Mesodermal cell (in vitro differentiated cells): ENCODE measurements around the gene AUH. TPM values are rescaled to one million over a fixed set of nuclear protein-coding genes. Genes with fewer than 3 reads are reported as not detected.

Experiments
- H3K27ac ChIP-seq: 2 replicates; pipeline ENCODE4 v1.7.0; 2013; ENCODE audit warnings: mild to moderate bottlenecking, low read depth, low read length, moderate library complexity; ENCODE audit not compliant: severe bottlenecking
- H3K36me3 ChIP-seq: 2 replicates; pipeline ENCODE4 v1.7.1; 2013; ENCODE audit warnings: mild to moderate bottlenecking, low read length, moderate library complexity; ENCODE audit not compliant: control insufficient read depth, insufficient read depth
- H3K4me1 ChIP-seq: one replicate; pipeline ENCODE4 v1.7.1; 2013; ENCODE audit warnings: mild to moderate bottlenecking, low read length; ENCODE audit not compliant: insufficient read depth, control insufficient read depth, poor library complexity, severe bottlenecking
- H3K4me3 ChIP-seq: 2 replicates; pipeline ENCODE4 v1.7.0; 2013; ENCODE audit warnings: low read length, control low read depth, mild to moderate bottlenecking; ENCODE audit not compliant: insufficient read depth, poor library complexity, severe bottlenecking; ENCODE audit errors: extremely low read depth
- H3K9me3 ChIP-seq: 2 replicates; pipeline ENCODE4 v1.7.1; 2013; ENCODE audit warnings: mild to moderate bottlenecking, low read length, moderate library complexity; ENCODE audit not compliant: control insufficient read depth
- WGBS, 2 experiments: methylation state at CpG; one replicate each; pipeline ENCODE4 v1.1.5; 2013; ENCODE audit warnings: missing lambda C conversion rate in 2 of 2; ENCODE audit not compliant: insufficient coverage in 2 of 2; 5-methylcytosine and 5-hydroxymethylcytosine counted together
- polyA plus RNA-seq, 2 experiments: library from polyadenylated mRNA; stranded (reverse); fragments of 50-300 nt; gene quantifications; one replicate each; pipeline ENCODE4 v1.2.3, GENCODE V29; 2013

AUH gene
- 18.1 TPM for polyA plus RNA-seq (2013, experiment 1 of 2)
- polyA plus RNA-seq (2013, experiment 2 of 2): 20.1 TPM

- Histone ChIP-seq H3K4me3 (peak within 1 kb of the TSS; percentile 92), H3K27ac (peak within 1 kb of the TSS; percentile 54), H3K36me3 (peaks cover 4% of the 10 kb centered on the region), H3K4me1 (no peaks in the 10 kb centered on the region), H3K9me3 (peaks cover 7% of the 10 kb centered on the region)
- 0 to 1% methylated on average over 60 to 65 of the region's 82 CpGs for WGBS, 2 experiments
These were observed at the start of gene AUH for GRCh38 chr9:91361291-91362050. TSS of gene AUH (minus strand) at chr9:91361918. CDS start at chr9:91361889, 29 bp downstream.

GRCh38 chr9:91411096-91411771, 49.5 kb upstream of the AUH start:
- Histone ChIP-seq H3K4me1 (peaks cover 2% of the 10 kb centered on the region), H3K9me3 (no peaks in the 10 kb centered on the region), H3K27ac (no peak overlapping the region), H3K36me3 (peaks cover 31% of the 10 kb centered on the region), H3K4me3 (no peak overlapping the region)
- 80 to 100% methylated on average over 3 to 4 of the region's 5 CpGs for WGBS, 2 experiments

- Histone ChIP-seq H3K4me1 (peaks cover 2% of the 10 kb centered on the region), H3K4me3 (no peak overlapping the region), H3K9me3 (no peaks in the 10 kb centered on the region), H3K36me3 (peaks cover 35% of the 10 kb centered on the region), H3K27ac (no peak overlapping the region)
- WGBS, 2 experiments: 93 to 94% methylated on average over 12 of the region's 12 CpGs
These were observed 48.4 kb upstream of the AUH start for GRCh38 chr9:91410161-91410560.

GRCh38 chr9:91408475-91408874, 46.8 kb upstream of the AUH start:
- H3K36me3 ChIP-seq: peaks cover 32% of the 10 kb centered on the region
- H3K4me1 ChIP-seq: peaks cover 2% of the 10 kb centered on the region
- no peak overlapping the region for H3K27ac ChIP-seq
- no peaks in the 10 kb centered on the region for H3K9me3 ChIP-seq
- no CpG with 5 or more reads among the region's 1 CpG for WGBS, 2 experiments
- H3K4me3 ChIP-seq: no peak overlapping the region

GRCh38 chr9:91407580-91408318, 46.0 kb upstream of the AUH start:
- 87 to 90% methylated on average over 4 to 9 of the region's 12 CpGs for WGBS, 2 experiments
- Histone ChIP-seq H3K9me3 (no peaks in the 10 kb centered on the region), H3K4me1 (peaks cover 2% of the 10 kb centered on the region), H3K27ac (no peak overlapping the region), H3K4me3 (no peak overlapping the region), H3K36me3 (peaks cover 32% of the 10 kb centered on the region)

GRCh38 chr9:91405343-91406077, 43.8 kb upstream of the AUH start:
- H3K4me3 ChIP-seq: no peak overlapping the region
- H3K36me3 ChIP-seq: peaks cover 30% of the 10 kb centered on the region
- H3K9me3 ChIP-seq: no peaks in the 10 kb centered on the region
- WGBS, 2 experiments: 94 to 95% methylated on average over 17 to 23 of the region's 25 CpGs
- H3K4me1 ChIP-seq: peaks cover 2% of the 10 kb centered on the region
- no peak overlapping the region for H3K27ac ChIP-seq

- Histone ChIP-seq H3K36me3 (peaks cover 15% of the 10 kb centered on the region), H3K4me3 (no peak overlapping the region), H3K27ac (no peak overlapping the region), H3K9me3 (no peaks in the 10 kb centered on the region), H3K4me1 (no peaks in the 10 kb centered on the region)
- WGBS, 2 experiments: 94 to 98% methylated on average over 13 to 14 of the region's 14 CpGs
These were observed 42.2 kb upstream of the AUH start for GRCh38 chr9:91403665-91404543.

GRCh38 chr9:91398926-91399325, 37.2 kb upstream of the AUH start:
- Histone ChIP-seq H3K4me1 (peaks cover 4% of the 10 kb centered on the region), H3K27ac (no peak overlapping the region), H3K9me3 (no peaks in the 10 kb centered on the region), H3K4me3 (no peak overlapping the region), H3K36me3 (no peaks in the 10 kb centered on the region)
- 81 to 82% methylated on average over 3 of the region's 3 CpGs for WGBS, 2 experiments

- H3K36me3 ChIP-seq: no peaks in the 10 kb centered on the region
- no peaks in the 10 kb centered on the region for H3K9me3 ChIP-seq
- H3K27ac ChIP-seq: no peak overlapping the region
- H3K4me1 ChIP-seq: peaks cover 4% of the 10 kb centered on the region
- no peak overlapping the region for H3K4me3 ChIP-seq
- 89 to 95% methylated on average over 2 to 3 of the region's 7 CpGs for WGBS, 2 experiments
These were observed 34.1 kb upstream of the AUH start for GRCh38 chr9:91395553-91396471.
